ENCODE measurements around the gene ELOVL2.

Gene ELOVL2

DNA sequence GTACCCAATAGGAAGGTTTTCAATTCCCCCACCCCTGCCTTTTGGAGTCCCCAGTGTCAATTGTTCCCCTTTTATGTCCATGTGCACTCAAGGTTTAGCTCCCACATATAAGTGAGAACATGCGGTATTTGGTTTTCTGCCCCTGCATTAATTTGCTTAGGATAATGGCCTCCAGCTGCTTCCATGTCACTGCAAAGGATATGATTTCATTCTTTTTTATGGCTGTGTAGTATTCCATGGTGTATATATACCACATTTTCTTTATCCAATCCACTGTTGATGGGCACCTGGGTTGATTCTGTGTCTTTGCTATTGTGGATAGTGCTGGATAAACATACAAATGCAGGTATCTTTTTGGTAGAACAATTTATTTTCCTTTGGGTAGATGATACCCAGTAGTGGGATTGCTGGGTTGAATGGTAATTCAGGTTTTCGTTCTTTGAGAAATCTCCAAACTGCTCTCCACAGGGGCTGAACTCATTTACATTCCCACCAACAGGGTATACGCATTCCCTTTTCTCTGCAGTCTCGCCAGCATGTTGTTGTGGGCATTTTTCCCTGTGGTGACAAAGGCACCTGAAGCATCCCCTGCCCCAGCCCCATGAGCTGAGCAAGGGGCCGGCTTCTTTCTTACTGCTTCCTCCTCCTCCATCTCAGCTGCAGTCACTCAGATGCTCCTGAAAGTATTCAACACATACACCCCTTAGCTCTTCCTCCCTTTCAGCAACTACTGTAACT is 66.7 kb downstream of the ELOVL2 start:
- DNase-seq, result no peak

DNA sequence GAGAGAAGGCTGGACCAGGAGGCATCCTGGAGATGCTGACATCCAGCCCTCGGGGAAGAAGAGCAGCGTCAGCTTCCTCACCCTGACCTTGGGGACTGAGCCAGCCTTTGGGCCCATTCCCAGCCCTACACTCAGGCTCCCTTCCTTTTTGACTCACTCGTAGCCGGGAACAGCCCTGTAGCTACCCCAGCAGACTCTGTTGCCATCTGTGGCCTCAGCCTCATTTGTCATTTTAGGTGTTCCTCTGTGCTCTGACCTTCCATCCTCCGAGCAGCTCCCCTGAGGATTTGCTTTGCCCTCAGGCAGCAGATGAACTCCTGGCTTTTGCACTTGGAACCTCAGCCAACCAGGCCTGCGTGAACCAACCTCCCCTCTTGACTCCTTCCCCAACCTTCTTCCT is 67.5 kb downstream of the ELOVL2 start:
- no peak for DNase-seq

DNA sequence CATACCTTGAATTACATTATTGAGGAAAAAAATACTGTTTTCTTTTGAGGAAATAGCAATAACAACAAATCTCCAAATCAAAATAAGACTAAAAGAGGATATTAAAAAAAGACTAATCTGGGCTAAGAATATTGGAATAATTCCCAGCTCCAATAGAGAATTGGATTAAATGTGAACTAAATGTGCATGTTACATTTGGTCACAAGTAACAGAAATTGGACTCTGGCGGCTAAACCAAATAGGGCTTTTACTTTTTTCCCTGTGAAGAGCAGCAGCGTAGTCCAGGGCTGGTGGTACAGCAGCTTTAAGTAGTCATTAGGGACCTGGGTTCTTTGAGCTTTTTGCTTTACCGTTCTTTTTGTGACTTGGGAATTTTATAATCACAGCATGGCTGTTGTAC is 71.9 kb downstream of the ELOVL2 start:
- DNase-seq, result no peak

DNA sequence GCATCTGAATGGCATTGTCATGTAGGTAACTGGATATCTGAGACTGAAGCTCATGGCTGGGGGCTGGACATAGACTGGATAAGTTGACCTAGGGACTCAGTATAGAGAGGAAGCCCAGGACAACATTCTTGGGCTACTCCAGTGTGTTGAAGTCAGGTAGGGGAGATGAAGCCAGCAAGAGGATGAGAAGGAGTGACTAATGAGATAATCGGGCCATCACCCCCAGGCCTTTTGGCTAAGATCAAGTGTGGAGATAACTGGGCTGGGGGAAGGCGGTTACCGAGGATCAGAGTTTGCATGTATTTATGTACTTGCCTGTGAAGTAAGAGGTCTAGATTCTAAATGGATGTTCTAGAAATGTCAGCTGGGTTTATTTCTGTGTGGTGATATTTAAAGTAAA is 73.4 kb downstream of the ELOVL2 start:
- DNase-seq, result no peak

DNA sequence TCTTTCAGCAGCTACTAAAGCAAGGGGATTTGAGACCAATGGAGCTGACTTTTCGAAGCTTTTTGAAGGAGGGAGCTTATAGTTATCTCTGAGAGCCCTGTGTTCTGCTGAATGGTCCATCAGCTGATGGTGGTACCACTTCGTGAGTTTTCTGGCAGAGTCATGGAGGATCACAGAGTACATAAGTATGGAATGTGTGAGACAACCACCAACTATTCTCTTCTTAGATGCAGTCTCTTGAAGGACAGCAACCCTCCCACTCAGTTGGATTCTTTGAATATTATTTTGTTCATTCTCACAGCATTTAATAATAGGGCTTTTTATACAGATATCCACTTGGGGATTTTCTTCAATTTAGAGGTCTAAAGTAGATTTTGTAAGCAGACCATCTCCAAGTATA is 75.3 kb downstream of the ELOVL2 start:
- DNase-seq, result no peak

DNA sequence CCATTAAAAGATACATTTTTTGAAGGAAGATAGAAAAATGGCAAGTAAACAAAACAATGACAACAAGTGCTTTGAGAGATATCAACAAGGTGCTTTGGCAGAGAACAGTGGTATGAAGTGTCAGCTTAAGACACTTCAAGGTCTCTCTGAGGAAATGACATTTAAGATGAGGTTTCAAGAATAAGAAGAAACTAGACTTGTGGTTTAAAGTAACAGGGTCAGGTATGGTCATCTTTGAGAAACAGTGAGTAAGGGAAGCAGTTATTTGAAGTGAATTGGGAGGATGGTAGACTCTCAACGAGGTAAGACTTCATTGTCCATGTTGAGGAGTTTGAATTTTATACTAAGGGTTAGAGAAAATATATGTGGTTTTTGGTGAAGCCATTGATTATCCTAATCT is 79.4 kb downstream of the ELOVL2 start:
- DNase-seq, result no peak

DNA sequence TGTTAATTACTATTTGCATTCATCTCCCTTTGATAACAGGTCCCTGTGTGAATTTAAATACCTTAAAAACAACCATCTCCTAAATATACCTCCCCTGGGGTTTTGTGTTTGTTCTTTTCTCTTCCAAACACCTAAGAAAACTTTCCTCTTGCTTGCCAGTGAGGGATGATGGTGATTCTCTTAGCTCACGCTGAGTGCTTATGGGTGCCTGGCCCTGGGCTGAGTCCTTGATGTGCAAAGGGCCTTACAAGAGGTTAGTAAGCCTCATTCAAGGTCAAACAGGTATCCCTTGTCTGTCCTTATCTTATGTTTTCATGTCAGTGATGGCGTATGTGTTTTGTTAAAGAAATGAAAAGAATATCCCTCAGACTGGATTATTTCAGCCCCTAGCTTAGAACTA is 81.0 kb downstream of the ELOVL2 start:
- no peak for DNase-seq

DNA sequence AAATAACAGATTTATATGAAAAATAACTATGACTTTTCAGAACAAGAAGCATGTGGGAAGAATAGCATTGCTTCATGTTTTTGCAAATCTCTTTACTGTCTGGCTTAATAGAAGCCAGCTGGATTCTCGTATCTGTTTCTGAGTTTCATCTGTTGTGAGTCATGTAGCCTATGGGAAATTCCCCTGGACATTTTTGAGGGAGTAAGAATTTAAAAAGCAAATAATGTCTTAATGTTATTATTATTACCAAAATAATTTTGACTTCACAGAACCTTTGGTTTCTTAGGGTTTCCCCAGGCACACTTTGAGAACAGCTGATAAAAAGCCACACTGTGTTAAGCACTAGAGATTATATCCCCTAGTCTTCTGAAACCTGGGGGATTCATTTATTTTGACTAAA is 81.4 kb downstream of the ELOVL2 start:
- DNase-seq, result no peak

DNA sequence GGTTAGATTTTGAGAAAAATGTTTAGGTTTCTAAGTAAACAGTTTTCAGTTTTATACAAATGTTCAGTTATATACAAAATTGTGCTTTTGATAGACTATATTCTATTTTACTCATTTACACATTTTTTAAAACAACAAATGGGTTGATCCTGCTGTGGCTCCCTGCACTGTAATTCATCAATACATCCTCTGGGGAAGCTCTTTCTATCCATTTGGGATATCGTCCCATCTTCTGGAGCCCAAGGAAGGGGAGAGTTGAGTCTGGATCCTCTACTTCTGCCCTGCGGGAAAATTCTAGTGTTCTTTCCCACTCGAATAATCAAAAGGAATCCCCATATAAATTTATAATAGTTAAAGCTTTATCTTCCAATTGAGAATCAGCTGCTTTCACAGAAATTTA is 82.3 kb downstream of the ELOVL2 start:
- DNase-seq, result no peak

DNA sequence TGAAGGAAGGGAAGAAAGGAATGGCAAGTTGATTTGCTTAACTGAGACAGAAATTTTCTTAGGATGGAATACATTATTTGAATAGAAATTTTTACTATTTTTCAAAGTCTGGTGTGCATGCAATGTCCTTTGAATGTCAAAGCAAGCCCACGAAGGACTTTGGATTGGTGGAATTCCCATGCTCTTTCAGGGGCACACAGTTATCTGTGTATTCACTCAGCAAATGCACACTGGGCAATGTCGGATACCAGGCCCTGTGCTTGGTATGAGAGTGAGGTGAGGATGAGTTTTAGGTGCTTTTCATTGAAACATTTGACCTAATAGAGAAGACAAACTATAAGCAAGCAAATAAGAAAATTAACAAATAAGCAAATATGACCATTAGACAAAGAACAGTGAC is 83.9 kb downstream of the ELOVL2 start:
- no peak for DNase-seq

DNA sequence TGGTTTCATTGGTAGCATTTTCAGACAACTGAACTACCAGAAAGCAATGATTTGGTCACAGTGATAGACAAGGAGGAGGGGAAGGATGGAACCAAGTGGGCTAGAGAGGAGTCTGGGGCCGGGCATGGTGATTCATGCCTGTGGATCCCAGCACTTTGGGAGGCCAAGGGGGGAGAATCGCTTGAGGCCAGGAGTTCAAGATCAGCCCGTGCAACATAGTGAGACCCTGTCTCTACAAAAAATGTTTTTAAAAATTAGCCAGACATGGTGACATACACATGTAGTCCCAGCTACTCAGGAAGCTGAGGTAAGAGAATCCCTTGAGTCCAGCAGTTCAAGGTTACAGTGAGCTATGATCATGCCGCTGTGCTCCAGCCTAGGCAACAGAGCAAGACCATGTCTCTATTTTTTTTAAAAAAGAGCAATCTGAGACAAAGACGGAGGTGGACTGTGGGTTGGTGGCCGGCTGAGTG is 86.7 kb downstream of the ELOVL2 start:
- DNase-seq, result no peak

DNA sequence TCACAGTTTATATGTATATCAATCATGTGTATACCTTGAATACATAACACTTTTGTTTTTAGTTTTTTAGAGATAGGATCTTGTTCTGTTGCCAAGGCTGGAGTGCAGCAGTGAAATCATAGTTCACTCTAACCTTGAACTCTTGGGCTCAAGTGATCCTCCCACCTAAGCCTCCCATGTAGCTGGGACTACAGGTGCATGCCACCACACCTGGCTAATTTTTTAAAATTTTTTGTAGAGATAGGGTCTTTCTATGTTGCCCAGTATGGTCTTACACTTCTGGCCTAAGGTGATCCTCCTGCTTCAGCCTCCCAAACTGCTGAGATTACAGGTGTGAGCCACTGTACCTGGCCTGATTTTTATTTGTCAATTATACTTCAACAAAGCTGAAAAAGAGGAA is 87.3 kb downstream of the ELOVL2 start:
- DNase-seq, result no peak

DNA sequence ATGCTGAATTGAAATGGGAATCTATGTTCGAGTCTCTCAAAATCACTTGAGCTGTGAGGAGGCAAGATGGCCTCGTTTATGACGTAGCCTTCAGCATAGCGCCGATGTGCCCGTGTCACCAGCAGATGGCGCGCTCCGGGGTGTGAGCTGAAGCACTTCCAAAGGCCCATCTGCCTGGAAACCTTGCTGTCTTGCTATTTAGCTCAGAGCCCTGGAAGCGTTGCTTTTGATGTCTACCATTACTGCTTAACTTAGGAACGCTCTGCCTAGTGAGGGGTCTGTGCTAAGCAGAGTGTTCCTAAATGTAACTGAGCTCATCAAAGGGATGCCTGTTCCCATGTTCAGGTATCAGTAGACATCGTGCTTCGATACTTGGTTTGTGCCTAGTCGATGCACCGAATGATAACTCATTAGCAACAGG is 89.5 kb downstream of the ELOVL2 start:
- DNase-seq, result peak; percentile 73

DNA sequence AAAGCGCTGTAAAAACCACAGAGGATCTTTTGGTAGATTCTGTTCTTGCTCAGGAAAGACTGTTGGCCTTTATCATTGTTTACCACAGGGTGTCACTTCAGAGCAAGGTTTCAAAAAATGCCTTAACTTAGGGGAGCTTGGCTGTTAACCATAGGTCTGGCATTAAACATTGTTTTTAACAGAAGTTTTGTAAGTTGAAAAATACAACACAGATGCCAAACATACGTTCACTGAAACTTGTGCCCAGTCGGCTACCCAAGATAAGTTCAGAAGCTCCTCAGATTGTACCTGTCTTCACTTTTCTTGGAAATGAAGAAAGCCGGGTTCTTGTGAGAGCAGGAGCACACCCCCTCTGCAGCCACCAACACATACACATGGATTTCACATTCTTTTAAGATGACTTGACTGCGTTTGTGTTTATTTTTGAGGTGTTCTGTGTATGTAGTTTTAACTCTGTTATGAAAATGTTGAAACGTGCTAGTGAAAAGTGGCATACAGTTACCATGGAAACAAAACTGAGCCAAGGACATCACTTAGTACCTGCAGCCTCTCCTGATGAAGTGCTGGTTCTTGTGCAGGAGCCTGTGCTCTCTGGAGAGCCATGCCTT is 92.3 kb downstream of the ELOVL2 start:
- DNase-seq, result no peak

DNA sequence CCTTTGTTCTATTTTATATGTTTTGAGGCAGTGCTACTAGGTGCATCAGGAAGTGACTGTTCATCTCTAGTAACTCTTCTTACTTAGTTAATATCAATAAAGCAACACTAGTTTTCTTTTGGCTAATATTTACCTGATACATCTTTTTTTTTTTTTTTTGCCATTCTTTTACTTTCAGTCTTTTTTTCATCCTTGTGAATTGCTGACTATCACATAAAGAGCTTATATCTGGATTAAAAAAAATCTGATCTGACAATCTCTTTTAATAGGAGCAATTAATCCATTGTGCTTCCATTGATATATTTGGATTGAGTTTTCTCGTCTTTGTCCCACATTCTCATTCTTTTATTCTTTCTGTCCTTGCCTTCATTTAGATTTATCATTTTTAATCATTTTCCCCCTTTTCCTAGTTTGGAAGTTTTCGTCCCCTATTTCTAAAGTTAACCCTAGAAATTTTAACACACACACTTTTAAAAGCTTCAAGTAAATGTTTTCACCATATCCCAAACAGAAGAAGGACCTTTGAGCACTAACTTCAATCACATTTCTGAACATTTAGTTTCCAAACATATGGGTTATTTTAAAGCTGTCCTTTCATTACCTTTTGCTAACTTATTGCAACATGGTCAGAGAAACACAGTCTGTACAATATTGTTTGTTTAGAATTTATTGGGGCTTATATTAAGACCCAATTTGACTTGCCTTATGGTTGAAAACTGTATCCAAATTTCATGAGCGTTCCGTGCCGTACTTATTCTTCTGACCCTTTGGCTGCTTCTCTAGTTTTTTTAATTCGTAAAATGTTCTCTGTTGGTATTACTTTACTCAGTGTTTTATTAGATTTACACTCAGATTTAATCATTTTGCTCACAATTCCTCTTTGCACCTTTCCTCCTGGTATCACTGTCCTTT is 94.3 kb downstream of the ELOVL2 start:
- DNase-seq, result no peak

DNA sequence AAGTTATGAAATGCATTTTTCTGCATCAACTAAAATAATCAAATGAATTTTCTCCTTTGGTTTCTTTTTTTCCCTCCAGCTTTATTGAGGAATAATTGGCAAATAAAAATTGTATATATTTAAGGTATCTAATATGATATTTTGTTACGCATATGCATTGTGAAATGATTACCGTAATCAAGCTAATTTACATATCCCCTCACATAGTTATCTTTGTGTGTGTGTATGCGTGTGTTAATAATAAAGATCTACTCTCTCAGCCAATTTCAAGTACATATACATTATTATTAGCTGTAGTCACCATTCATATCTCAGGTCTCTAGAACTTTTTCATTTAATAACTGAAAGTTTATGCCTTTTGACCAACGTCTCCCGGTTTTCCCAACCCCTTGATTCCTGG is 96.1 kb downstream of the ELOVL2 start:
- DNase-seq, result no peak

DNA sequence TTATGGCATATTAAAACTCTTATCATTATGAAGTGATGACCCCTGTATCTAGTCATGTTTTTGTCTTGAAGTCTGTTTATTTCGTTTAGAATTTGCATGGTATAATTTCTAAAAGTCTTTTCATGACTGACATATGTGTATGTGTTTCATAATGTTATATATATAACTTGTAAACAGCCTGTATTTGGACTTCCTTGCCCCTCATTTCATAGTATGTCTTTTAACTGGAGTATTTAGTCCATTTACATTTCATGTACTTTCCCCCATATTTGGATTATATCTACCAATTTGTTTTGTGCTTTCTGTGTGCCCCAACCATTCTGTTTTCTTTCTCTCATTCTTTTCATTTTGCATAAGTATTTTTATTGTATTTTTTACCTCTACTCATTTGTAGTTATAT is 98.3 kb downstream of the ELOVL2 start:
- DNase-seq, result no peak

DNA sequence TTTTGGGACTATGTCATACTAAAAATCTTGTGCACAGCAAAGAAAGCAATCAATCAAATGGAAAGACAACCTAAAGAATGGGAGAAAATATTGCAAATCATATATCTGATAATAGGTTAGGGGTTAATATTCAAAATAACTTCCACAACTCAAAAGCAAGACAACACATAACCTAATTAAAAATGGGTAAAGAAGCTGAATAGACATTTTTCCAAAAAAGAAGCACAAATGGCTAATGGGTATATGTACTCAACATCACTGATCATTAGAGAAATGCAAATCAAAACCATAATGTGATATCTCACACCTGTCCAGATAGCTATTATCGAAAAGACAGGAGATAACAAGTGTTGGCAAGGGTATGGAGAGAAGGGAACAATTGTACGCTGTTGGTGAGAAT is 104.3 kb downstream of the ELOVL2 start:
- no peak for DNase-seq

DNA sequence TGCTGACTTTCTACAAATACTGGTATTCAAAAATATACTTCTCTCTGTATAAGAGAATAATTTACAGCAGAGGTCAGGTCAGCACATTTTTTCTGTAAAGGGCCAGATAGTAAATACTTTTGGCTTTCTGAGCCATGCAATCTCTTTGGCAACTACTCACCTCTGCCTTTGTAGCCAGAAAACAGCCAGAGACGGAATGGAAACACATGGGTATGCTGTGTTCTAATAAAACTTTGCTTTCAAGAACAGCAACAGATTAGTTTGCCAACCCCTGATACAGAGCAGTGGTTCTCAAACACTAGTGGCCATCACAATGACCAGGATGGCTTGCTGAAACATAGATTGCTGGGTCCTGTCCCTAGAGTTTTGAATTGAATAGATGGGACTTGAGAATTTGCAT is 111.0 kb downstream of the ELOVL2 start:
- DNase-seq, result no peak
